ENCODE data around the gene PODXL. TPM values are rescaled to one million over a fixed set of nuclear protein-coding genes. Genes with fewer than 3 reads are reported as not detected.

The PODXL gene
- total and polyA plus RNA-seq, 11 donors = 30.9 to 230 (median 71.8) TPM

DNA sequence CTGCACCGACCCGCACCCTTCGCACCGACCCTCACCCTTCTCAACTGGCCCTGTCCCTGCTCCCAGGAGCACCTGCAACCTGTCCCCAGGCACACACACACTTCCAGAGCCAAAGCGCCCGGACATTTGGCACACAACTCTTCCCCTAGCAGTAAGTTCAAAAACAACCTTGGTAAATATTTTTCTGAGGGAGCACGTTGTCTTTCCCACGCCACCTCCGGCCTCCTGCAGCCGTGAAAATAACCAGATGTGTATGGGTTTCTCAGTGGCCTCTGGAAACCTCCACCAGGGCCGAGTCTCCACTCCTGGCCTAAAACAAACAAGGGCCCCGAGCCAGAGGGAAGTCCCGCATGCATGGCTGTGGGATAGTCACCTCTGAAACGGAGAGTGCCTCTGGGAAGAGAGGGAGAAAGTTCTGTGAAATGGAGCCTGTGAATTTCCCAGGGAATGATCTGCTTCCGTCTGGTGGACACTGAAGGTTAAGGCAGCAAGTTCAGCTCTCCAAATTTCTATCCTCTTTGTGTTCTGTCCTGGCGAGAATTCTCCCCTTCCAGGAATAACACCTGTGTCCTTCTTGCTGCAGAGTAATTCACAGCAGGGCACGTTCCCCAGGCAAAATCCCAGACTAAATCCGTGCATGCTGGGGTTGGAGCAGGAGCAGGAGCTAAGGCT, 15.8 kb downstream of the PODXL start:
- no peak for DNase-seq
- Histone ChIP-seq H3K27ac (peak overlapping the region; percentile 56 to 92 (median 76)), H3K9me3 (no peaks in the 10 kb centered on the region), H3K4me3 (peak overlapping the region in 3 of 12 donors; percentile 0 to 1 (median 1)), H3K27me3 (no peaks in the 10 kb centered on the region), H3K36me3 (peaks cover 0 to 8% (median 0%) of the 10 kb centered on the region in 9 donors), H3K4me1 (peaks cover 17 to 99% (median 79%) of the 10 kb centered on the region in 12 donors)
- WGBS, 4 donors = 32 to 48% (median 38%) methylated on average over 18 of the region's 18 CpGs
- ATAC-seq = peak in 2 of 4 donors; percentile 2 to 5
- no peak for TF ChIP-seq POLR2A (IDR thresholded peaks at IDR 0.05)
- peak in 11 of 12 donors; percentile 20 to 47 (median 36) for TF ChIP-seq CTCF (IDR thresholded peaks at IDR 0.05)
- intact Hi-C loops (cut with DNase I) = loop anchor here in 4 of 10 donors (2.0 to 5.0 kb wide), 3 partner anchors 22 to 33 kb away; no protein-coding TSS in a partner anchor

DNA sequence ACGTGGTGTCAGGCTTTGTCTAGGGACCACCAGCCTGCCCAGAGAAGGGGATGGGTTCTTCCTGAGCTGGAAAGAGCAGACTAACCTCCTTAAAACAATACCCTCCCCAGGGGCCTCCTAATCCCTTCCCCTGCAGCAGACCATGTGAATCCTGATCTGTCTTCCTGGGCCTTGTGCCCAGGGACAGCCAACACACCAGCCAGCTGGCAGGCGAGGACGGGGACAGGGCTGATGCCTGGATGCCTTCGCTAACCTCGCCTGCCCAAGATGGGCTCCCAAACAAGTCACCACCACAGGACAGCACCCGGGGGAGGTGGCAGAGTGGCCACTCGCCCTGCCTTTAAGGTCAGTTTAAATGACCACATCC, 17.6 kb downstream of the PODXL start:
- 29 to 38% (median 38%) methylated on average over 7 of the region's 7 CpGs; no CpG with 5 or more reads in 1 of the 4 donors for WGBS, 4 donors
- Histone ChIP-seq H3K27me3 (no peaks in the 10 kb centered on the region), H3K4me3 (no peak overlapping the region), H3K9me3 (no peaks in the 10 kb centered on the region), H3K27ac (peak overlapping the region; percentile 46 to 92 (median 74)), H3K4me1 (peaks cover 17 to 100% (median 70%) of the 10 kb centered on the region in 12 donors), H3K36me3 (peaks cover 0 to 8% (median 0%) of the 10 kb centered on the region in 9 donors)
- ATAC-seq (peak; percentile 60 to 69 (median 66)), DNase-seq (peak; percentile 62 to 81 (median 69))
- no peak for TF ChIP-seq CTCF (IDR thresholded peaks at IDR 0.05)
- no peak for TF ChIP-seq POLR2A (IDR thresholded peaks at IDR 0.05)
- intact Hi-C loops (cut with DNase I) = no loop called here

GRCh38 chr7:131538071-131538812, 18.2 kb downstream of the PODXL start:
- peaks cover 20 to 100% (median 73%) of the 10 kb centered on the region in 12 donors for H3K4me1 ChIP-seq
- H3K9me3 ChIP-seq = no peaks in the 10 kb centered on the region
- no peak for TF ChIP-seq CTCF (IDR thresholded peaks at IDR 0.05)
- no peak for TF ChIP-seq POLR2A (IDR thresholded peaks at IDR 0.05)
- H3K27me3 ChIP-seq = no peaks in the 10 kb centered on the region
- DNase-seq (peak in 1 of 5 donors; percentile 63), ATAC-seq (peak in 2 of 4 donors; percentile 12 to 14)
- peaks cover 0 to 8% (median 0%) of the 10 kb centered on the region in 9 donors for H3K36me3 ChIP-seq
- H3K27ac ChIP-seq = peak overlapping the region; percentile 46 to 92 (median 74)
- H3K4me3 ChIP-seq = no peak overlapping the region
- WGBS, 4 donors = 64 to 78% (median 70%) methylated on average over 8 to 13 of the region's 13 CpGs
- intact Hi-C loops (cut with DNase I) = no loop called here

DNA sequence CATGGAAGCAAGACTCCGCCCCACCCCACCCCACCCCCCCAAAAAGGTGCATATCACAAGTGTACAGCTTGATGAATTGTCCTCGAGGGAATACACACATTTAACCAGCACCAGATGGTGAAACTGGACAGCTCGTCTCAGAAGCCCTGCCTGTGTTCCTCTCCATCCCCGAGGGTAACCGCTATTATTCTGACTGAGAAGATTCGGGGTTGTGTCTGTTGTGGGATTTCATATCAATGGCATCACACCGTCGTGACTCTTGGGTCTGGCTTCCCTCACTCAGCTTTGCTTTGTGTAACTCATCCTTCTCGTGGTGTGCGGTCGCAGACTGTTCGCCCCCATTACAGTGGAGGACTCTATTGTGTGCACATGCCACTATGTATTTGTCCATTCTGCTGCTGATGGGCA, 18.9 kb downstream of the PODXL start:
- H3K27ac ChIP-seq = peak overlapping the region in 9 of 12 donors; percentile 65 to 92 (median 83)
- ATAC-seq (no peak), DNase-seq (peak in 1 of 5 donors; percentile 17)
- 58 to 72% (median 66%) methylated on average over 11 to 12 of the region's 12 CpGs for WGBS, 4 donors
- peaks cover 0 to 8% (median 0%) of the 10 kb centered on the region in 9 donors for H3K36me3 ChIP-seq
- intact Hi-C loops (cut with DNase I) = no loop called here
- H3K9me3 ChIP-seq = no peaks in the 10 kb centered on the region
- TF ChIP-seq CTCF (IDR thresholded peaks at IDR 0.05) (no peak), POLR2A (IDR thresholded peaks at IDR 0.05) (no peak)
- H3K4me1 ChIP-seq = peaks cover 24 to 98% (median 72%) of the 10 kb centered on the region in 12 donors
- no peak overlapping the region for H3K4me3 ChIP-seq
- H3K27me3 ChIP-seq = no peaks in the 10 kb centered on the region

Measured in heart left ventricle (tissue), 16 donors.